ENCODE measurements around the gene ARHGAP11A. TPM values are rescaled to one million over a fixed set of nuclear protein-coding genes. Genes with fewer than 3 reads are reported as not detected.

Gene ARHGAP11A
- total and polyA plus RNA-seq, 12 donors: 0.36 to 13.3 (median 3.2) TPM

GRCh38 chr15:32683906-32684584, 68.7 kb downstream of the ARHGAP11A start:
- no peaks in the 10 kb centered on the region for H3K9me3 ChIP-seq (replicated peaks in 1 of 3)
- no peak overlapping the region for H3K27ac ChIP-seq
- H3K36me3 ChIP-seq (replicated peaks in 1 of 2): no peaks in the 10 kb centered on the region
- intact Hi-C loops (cut with DNase I): no loop called here
- H3K4me3 ChIP-seq: no peak overlapping the region
- TF ChIP-seq CTCF (IDR thresholded peaks at IDR 0.05): no peak
- no peak for TF ChIP-seq POLR2A (IDR thresholded peaks at IDR 0.05)
- peak in 3 of 7 donors; percentile 7 to 18 (median 16) for DNase-seq
- peaks cover 3 to 10% of the 10 kb centered on the region in 2 donors for H3K4me1 ChIP-seq (replicated peaks in 1 of 2)
- H3K27me3 ChIP-seq: no peaks in the 10 kb centered on the region
- 78 to 87% (median 83%) methylated on average over 8 of the region's 8 CpGs for WGBS, 4 donors

GRCh38 chr15:32685576-32685975, 70.3 kb downstream of the ARHGAP11A start:
- Histone ChIP-seq H3K9me3 (replicated peaks in 1 of 3) (no peaks in the 10 kb centered on the region), H3K27me3 (no peaks in the 10 kb centered on the region), H3K4me1 (replicated peaks in 1 of 2) (peaks cover 3 to 10% of the 10 kb centered on the region in 2 donors), H3K4me3 (no peak overlapping the region), H3K36me3 (replicated peaks in 1 of 2) (no peaks in the 10 kb centered on the region), H3K27ac (no peak overlapping the region)
- DNase-seq: no peak
- TF ChIP-seq CTCF (IDR thresholded peaks at IDR 0.05) (no peak), POLR2A (IDR thresholded peaks at IDR 0.05) (no peak)
- intact Hi-C loops (cut with DNase I): no loop called here
- 70 to 88% (median 81%) methylated on average over 1 of the region's 1 CpG for WGBS, 4 donors

GRCh38 chr15:32687556-32687955, 72.3 kb downstream of the ARHGAP11A start:
- no peak overlapping the region for H3K4me3 ChIP-seq
- peaks cover 0 to 6% of the 10 kb centered on the region in 2 donors for H3K4me1 ChIP-seq (replicated peaks in 1 of 2)
- WGBS, 4 donors: 67 to 85% (median 78%) methylated on average over 5 of the region's 5 CpGs
- no peaks in the 10 kb centered on the region for H3K36me3 ChIP-seq (replicated peaks in 1 of 2)
- intact Hi-C loops (cut with DNase I): no loop called here
- no peak for DNase-seq
- no peaks in the 10 kb centered on the region for H3K27me3 ChIP-seq
- H3K9me3 ChIP-seq (replicated peaks in 1 of 3): no peaks in the 10 kb centered on the region
- TF ChIP-seq POLR2A (IDR thresholded peaks at IDR 0.05) (no peak), CTCF (IDR thresholded peaks at IDR 0.05) (no peak)
- H3K27ac ChIP-seq: no peak overlapping the region

- Histone ChIP-seq H3K4me3 (no peak overlapping the region), H3K36me3 (replicated peaks in 1 of 2) (no peaks in the 10 kb centered on the region), H3K27me3 (no peaks in the 10 kb centered on the region), H3K9me3 (replicated peaks in 1 of 3) (no peaks in the 10 kb centered on the region), H3K4me1 (replicated peaks in 1 of 2) (no peaks in the 10 kb centered on the region), H3K27ac (no peak overlapping the region)
- WGBS, 4 donors: 46 to 72% (median 55%) methylated on average over 2 of the region's 2 CpGs
- TF ChIP-seq CTCF (IDR thresholded peaks at IDR 0.05): no peak
- no peak for TF ChIP-seq POLR2A (IDR thresholded peaks at IDR 0.05)
- intact Hi-C loops (cut with DNase I): no loop called here
- no peak for DNase-seq
These were observed 72.9 kb downstream of the ARHGAP11A start for GRCh38 chr15:32688151-32688639.

Small RNAs within 50 kb of the gene (small RNA-seq; reads per million reads assigned to genes)
- 0 reads per million in 2 donors for gene RN7SL286P

Other genes starting within 250 kb of the ARHGAP11A start
- 1 to 10 TPM in 2 of 9 donors, under 1 TPM in 5, not detected in 2; 0.30 to 1.8 (median 0.42) TPM for gene GOLGA8K, start 212.2 kb upstream of the ARHGAP11A start, total RNA-seq
- under 1 TPM; 0.10 to 0.97 (median 0.22) TPM for gene GOLGA8K, start 212.2 kb upstream of the ARHGAP11A start, polyA plus RNA-seq
- 1 to 10 TPM in 3 of 9 donors, under 1 TPM in 3, not detected in 3; 0.27 to 3.5 (median 1.1) TPM for gene GOLGA8O, start 159.9 kb upstream of the ARHGAP11A start, total RNA-seq
- 1 to 10 TPM in 1 of 3 donors, under 1 TPM in 2; 0.27 to 2.4 (median 0.86) TPM for gene GOLGA8O, start 159.9 kb upstream of the ARHGAP11A start, polyA plus RNA-seq
- gene GOLGA8N, start 22.0 kb upstream of the ARHGAP11A start, total RNA-seq: 10 to 100 TPM in 1 of 9 donors, 1 to 10 TPM in 8; 3.0 to 10.3 (median 6.9) TPM
- gene GOLGA8N, start 22.0 kb upstream of the ARHGAP11A start, polyA plus RNA-seq: 10 to 100 TPM in 1 of 3 donors, 1 to 10 TPM in 2; 5.0 to 15.0 (median 9.3) TPM
- gene SCG5, start 26.2 kb downstream of the ARHGAP11A start, total RNA-seq: 10 to 100 TPM in 4 of 9 donors, 1 to 10 TPM in 1, under 1 TPM in 2, not detected in 2; 0.52 to 43.1 (median 26.2) TPM
- gene SCG5, start 26.2 kb downstream of the ARHGAP11A start, polyA plus RNA-seq: 100 to 1,000 TPM in 1 of 3 donors, 10 to 100 TPM in 2; 32.4 to 102 (median 81.2) TPM
- gene GREM1, start 102.5 kb downstream of the ARHGAP11A start, total RNA-seq: under 1 TPM in 8 of 9 donors, not detected in 1; 0.14 to 0.94 (median 0.69) TPM
- gene GREM1, start 102.5 kb downstream of the ARHGAP11A start, polyA plus RNA-seq: 1 to 10 TPM in 1 of 3 donors, under 1 TPM in 2; 0.08 to 1.0 (median 0.20) TPM

All from adrenal gland (tissue), 12 donors.